Stimulated activated CD4-positive, alpha-beta T cell treated with anti-CD3 and anti-CD28 coated beads, Interleukin-1b, Interleukin-23, amount 100 ng/mL, for 24 hours (primary cell): Measurements from ENCODE around the gene CAMTA1.
"Not testable (repeated sequence)": the region's sequence is repeated elsewhere in the genome, so short reads cannot be mapped to it uniquely, and the experiment has no call there.

Experiments
- DNase-seq, 4 experiments: peaks; one replicate each; pipeline ENCODE4 v3.0.0-alpha.2; 2020; ENCODE audit warnings: low read depth in 4 of 4, low spot score in 1 of 4

CAMTA1 gene

GRCh38 chr1:7760245-7760644 lies 975.0 kb downstream of the CAMTA1 start:
- DNase-seq: no peak

- DNase-seq: no peak
Observed at GRCh38 chr1:7761103-7761502, 975.8 kb downstream of the CAMTA1 start.

GRCh38 chr1:7767176-7767575 lies 981.9 kb downstream of the CAMTA1 start:
- no peak for DNase-seq

- DNase-seq: no peak
Observed at GRCh38 chr1:7768583-7768982, 983.3 kb downstream of the CAMTA1 start.

- no peak for DNase-seq
Observed at GRCh38 chr1:7769673-7770412, 984.6 kb downstream of the CAMTA1 start.

- DNase-seq: no peak
Observed at GRCh38 chr1:7770669-7770996, 985.4 kb downstream of the CAMTA1 start.

GRCh38 chr1:7770997-7771822 lies 986.0 kb downstream of the CAMTA1 start, which contains the start of gene VAMP3:
Gene VAMP3, plus strand, starts transcription at chr1:7771296. Its CDS starts 88 bp downstream, at chr1:7771384.
- peak; percentile 79 to 94 (median 83) for DNase-seq

- no peak for DNase-seq
Observed at GRCh38 chr1:7771823-7772299, 986.6 kb downstream of the CAMTA1 start.

- no peak for DNase-seq
Observed at GRCh38 chr1:7777591-7777990, 992.3 kb downstream of the CAMTA1 start.

GRCh38 chr1:7778133-7778628 lies 992.9 kb downstream of the CAMTA1 start:
- no peak for DNase-seq

GRCh38 chr1:7780976-7781375 lies 995.7 kb downstream of the CAMTA1 start:
- no peak for DNase-seq

GRCh38 chr1:7781501-7781900 lies 996.2 kb downstream of the CAMTA1 start:
- no peak for DNase-seq

- no peak for DNase-seq
Observed at GRCh38 chr1:7781923-7782495, 996.8 kb downstream of the CAMTA1 start.

- no peak for DNase-seq
Observed at GRCh38 chr1:7783178-7783711, 998.0 kb downstream of the CAMTA1 start.

- DNase-seq: peak; percentile 72 to 85 (median 83)
Observed at GRCh38 chr1:7783826-7784491, 998.7 kb downstream of the CAMTA1 start, which contains the start of gene PER3. Gene PER3, plus strand, starts transcription at chr1:7784291. Its CDS starts 587 bp downstream, at chr1:7784878.

- no peak for DNase-seq
Observed at GRCh38 chr1:7784492-7785071, 999.3 kb downstream of the CAMTA1 start.

- no peak for DNase-seq
Observed at GRCh38 chr1:7785108-7785507, 999.9 kb downstream of the CAMTA1 start.

- DNase-seq: no peak
Observed at GRCh38 chr1:7786795-7787194, 1001.5 kb downstream of the CAMTA1 start.

- no peak for DNase-seq
Observed at GRCh38 chr1:7789828-7790227, 1004.6 kb downstream of the CAMTA1 start.

- not testable (repeated sequence) for DNase-seq
Observed at GRCh38 chr1:7791027-7791426, 1005.8 kb downstream of the CAMTA1 start.
